SIG-M5 treated with dmso at 0.1 percent for 504 hours (cell line): ENCODE measurements around the gene OSM.

Experiments used
- DNase-seq: peaks from one replicate; lab custom pipeline; 2025; ENCODE audit not compliant: unreplicated experiment; lab: John Stamatoyannopoulos, UW

Gene OSM

DNA sequence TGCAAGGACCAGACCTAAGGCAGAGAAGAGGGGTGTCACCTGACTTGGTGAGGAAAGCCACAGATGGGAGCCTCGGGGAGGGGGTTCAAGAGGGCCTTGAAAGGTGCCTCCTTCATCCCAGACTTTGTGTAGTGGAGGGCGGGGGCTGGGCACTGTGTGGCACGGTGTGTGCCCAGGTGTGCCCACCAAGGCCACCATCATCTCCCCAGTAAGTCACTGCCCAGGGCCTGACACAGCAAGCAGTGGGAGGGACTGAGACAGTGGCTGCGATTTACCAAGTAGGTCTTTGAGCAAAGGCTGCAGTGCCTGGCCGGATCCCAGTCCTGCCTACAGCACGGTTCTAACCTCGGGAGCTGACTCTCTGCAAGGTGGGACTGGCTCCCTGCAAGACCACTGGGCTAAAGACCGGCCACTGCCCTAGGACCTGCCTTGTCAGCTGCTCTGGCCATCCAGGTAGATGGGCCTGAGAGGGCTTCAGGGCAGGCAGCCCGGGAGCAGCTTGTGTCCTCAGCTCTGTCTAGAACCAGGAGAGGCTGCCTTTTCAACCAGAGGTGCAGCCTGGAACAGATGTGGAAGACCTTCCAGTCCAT is 1.4 kb downstream of the OSM start:
- no peak for DNase-seq

DNA sequence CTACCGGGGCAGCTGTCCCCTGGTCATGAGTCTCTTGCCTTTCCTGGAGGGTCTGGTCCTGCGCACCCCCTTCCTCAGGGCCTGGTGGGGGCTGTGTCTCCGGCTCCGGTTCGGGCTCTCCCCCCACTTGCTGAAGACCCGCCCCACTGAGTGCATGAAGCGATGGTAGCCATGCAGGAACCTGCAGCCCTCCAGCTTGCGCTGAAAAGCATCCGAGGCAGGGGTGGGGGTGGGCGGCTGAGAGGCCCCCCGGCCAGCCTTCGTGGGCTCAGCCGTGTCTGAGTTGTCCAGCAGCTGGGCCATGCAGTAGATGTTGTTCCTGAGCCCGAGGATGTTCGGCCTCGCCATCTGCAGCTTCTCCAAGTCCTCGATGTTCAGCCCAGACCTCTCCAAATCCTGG is 2.8 kb downstream of the OSM start:
- DNase-seq, result no peak

DNA sequence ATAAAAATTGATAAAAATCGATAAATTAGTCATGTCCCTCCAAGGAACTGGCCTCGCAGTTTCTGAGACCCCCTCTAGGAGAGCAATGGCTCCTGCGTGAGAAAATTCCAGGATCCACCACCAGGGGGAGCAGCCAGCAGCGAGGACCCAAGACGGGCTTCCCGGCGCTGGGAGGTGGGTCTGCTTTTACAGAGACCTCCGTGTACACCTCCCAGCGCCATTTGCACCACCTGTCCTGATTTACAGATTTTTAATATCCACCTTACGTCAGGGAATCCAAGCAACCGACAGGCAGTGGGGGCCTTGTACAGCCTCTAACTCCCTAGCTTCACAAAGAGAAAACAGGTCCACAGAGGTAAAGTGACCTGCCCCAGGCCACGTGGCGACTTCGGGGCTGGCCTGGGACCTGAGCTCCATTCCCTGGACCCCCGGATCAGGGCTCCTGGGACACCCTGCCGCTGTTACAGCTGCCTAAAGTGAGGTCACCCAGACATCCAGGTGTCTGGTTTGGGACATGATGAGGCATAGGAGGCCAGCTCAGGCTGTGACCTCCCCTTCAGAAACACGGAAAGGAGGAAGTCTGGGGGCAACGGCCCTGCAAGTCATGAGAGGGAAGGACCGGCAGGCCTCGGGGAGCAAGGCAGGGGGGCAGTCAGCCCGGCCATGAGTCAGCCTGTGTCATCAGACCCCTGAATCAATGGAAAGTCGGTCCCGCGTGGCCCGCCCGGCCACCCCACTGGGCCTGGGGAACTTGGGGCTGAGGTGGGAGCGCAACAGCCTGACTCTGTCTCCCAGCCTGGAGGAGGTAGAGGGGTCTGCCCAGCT is 3.5 kb downstream of the OSM start:
- DNase-seq, result peak; percentile 78

DNA sequence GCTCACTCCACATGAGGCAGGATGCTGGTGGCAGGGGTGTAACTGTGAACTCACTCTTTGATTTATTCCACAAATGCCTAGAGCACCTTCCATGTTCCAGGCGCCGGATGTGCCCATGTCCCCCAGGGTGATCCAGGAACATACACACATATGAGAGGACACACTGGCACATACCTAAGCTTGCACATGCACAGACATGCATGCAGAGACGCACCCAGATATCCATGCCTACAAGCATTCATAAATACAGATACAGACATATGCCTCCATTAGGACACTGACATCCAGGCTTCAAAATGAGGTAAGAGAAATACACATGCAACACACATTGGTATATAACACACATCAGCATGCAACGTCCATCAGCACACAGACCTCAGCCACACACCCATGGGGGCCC is 4.5 kb downstream of the OSM start:
- no peak for DNase-seq

DNA sequence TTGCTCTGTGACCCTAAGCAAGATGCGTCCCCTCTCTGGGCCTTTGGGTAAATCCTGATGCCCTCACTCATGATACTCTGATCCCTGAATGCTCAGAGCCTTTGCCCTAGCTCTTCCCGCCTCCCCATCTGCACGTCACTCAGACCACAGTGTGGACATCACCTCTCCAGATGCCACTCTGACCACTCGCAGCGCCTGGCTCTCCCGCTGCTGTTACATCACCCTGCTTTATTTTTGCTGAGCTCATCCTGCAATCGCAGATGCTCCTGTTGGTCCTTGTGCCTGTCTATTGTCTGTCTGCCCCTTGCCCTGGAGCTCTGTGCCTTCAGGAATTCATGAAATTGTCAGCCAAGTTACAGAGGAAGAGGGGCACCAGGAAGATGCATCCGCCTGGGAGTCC is 5.5 kb downstream of the OSM start:
- DNase-seq, result peak; percentile 18

DNA sequence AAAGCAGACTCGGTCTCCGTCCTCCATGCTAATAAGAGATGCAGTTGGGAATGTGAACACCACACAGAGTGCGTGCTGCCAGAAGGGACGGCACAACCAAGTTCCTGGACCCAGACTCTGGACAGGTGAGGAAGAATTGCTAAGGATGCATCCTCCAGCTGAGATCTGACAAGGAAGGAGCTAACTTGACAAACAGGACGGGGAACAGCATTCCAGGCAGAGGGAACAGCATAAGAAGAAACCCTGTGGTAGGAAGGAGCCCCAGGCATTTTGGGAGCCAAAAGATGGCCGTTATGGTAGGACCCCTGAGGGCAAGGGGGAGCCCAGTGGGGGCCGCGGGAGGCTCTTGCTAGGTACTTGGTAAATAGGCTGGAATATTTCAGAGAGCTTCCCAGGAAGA is 6.0 kb downstream of the OSM start:
- DNase-seq, result no peak

DNA sequence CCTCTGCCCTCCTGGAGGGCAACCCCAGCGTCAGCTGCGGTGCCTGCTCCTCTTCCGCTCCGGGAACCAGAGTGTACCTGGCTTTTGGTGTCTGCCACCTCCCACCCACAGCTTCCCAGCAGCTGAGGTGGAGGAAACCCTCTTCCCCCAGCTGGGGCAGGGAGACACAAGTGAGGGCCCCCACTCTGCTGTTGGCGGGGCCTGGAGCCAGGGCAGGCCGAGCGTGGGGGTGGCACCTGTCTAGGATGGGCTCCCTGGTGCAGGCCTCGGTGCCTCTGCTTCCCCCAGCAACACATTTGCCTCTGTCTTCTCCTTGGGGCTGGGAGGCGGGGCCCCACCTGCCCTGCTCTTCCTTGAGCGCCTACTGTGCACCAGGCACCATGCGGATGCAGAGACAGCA is 6.4 kb downstream of the OSM start:
- DNase-seq, result no peak

DNA sequence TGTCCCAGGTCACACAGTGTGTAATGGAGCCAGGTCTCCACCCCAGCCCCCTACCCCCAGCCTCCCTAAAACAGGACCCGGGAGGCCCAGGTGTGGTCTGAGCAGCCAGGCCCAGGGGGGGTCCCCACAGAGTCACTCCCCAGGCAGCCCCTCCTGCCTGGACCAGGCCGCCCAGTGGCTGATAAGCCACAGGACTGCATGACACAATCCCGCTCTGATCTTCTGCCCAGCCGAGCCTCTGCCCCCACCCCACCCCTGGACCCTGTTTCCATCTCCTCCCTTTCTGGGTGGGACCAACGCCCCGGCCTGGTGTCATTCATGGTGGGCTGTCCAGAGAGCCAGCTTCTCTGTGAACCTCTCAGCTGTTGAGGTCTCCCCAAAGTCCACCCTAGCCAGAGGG is 12.3 kb downstream of the OSM start:
- no peak for DNase-seq

DNA sequence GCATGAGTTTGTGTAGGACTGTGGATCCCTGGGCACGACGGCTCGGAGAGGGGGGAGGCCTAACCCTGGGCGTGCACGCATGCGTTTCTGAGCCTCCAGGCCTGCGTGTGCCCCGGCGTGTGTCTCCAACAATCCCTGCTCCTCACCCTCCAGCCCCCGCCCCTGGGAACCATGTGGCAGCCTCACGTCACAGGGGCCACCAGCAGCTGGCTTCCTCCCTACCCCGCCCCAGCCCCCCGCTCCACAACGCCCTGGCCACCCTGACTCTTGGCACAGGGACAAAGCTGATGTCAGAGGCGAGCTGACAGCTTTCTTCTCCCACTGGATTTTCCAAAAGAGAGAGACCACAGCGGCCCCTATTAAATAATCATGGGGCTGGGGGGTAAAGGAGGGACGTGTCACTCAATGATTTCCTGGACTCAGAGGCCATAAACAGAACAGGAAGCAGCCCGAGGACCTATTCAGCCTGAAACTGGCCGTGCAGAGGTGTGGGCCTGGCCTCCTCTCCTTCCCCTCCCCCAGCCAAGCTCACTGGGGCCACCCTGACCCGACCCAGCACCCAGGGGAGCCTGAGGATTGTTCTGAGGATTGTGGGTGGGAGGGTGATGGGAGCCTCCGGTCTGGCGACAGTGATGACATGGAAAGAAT is 13.3 kb downstream of the OSM start:
- no peak for DNase-seq

DNA sequence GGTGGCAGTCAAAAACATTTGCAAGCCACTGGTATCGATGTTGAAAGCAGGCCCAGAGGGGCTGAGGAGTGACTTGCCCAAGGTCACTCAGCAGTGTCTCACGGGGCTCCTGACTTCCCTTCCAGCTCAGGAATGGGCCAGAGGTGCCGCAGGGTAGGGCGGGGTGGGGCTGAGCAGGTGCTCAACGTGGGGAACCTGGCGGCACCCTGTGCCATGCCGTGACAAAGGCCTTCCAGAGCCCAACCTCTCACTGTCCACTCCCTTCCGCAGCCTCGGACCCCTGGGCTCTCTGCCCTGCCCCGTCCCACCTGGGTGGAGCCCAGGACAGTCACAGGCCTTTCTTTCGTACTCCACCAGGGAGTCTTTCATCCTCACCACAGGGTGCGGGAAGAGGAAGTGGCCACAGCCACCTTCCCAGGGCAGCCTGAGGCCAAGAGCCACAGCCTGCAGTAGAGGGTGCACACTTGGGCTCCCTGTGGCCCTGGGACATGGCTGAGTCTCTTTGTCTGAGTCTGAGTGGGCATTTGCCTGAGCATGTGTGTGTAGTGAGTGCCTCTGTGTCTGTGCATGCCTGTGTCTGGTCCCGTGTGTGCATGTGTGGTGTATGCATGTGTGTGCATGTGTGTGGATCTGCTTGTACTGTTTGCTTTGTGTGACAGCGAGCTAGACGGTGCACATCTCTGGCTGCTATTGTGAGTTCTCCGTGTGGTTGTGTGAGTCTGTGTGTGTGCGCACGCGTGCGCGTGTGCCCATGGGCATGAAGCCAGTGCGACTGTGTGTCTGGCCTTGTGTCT is 14.0 kb downstream of the OSM start:
- DNase-seq, result no peak

DNA sequence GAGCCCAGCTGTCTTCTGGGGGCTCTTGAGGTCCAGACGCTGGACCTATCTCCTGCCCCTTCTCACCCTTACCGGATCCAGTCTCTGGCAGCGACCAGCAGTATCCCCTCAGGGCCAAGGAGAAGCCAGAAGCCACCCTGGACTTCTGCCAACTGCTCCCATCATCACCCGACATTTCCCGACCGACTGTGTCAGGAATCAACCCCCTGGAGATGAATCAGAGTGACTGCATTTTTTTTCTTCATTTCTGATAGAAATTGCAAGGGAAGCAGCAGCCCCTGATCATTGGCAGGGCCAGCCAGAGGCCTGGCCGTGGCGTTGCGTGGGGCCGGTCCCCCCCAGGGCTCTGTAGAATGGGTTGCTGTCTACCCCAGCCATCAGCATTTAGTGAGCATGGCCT is 14.9 kb downstream of the OSM start:
- no peak for DNase-seq

DNA sequence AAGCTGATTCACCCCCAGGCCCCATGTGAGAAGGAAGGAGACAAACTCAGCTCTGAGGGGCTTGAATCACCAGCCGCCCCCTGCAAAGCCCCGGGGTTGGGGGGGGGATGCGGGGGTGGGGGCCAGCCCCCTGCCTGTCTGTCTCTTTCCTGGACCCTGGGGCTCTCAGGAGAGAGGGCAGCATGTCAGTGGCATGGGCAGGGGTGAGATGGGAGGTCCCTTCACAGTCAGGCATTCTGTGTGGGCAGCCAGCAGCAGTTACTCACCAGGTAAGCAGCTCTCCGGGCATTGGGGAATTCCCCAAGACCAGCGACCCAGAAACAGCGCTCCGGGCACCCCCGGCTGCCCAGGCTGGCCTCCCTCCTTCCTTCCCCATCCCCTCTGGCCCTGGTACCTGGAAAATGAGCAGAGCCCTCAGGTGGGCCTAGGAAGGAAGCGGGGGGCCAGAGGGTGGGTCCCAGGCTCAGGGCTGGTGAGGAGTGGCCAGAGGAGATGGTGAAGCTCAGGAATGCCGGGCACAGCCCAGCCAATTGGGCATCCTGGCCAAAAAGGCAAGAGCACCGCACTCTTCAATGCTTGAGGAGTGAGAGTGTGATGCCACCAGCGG is 15.9 kb downstream of the OSM start:
- DNase-seq, result no peak

DNA sequence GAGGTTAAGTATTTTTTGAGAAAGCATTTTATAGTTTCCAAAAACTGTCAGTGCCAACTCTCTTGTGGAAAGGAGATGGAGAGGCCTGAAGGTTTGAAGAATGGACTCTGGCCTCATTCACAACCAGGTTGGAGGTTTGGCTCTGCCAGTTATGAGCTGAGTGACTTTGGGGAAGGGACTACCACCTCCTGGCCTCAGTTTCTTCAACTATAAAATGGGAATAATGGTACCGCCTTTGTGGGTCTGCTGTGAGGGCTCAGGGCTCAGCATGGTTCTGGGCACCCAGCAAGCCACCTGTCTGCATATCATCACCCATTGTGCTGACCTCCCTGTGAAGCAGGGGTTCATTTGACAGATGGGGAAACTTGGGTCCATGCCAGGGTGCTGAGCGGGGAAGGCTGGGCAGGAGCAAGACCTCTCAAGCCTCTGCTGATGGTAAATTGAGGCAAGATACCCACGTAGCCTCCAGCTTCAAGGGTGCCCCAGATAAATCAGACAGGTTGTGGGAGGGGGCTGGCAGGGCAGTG is 16.5 kb downstream of the OSM start:
- no peak for DNase-seq

DNA sequence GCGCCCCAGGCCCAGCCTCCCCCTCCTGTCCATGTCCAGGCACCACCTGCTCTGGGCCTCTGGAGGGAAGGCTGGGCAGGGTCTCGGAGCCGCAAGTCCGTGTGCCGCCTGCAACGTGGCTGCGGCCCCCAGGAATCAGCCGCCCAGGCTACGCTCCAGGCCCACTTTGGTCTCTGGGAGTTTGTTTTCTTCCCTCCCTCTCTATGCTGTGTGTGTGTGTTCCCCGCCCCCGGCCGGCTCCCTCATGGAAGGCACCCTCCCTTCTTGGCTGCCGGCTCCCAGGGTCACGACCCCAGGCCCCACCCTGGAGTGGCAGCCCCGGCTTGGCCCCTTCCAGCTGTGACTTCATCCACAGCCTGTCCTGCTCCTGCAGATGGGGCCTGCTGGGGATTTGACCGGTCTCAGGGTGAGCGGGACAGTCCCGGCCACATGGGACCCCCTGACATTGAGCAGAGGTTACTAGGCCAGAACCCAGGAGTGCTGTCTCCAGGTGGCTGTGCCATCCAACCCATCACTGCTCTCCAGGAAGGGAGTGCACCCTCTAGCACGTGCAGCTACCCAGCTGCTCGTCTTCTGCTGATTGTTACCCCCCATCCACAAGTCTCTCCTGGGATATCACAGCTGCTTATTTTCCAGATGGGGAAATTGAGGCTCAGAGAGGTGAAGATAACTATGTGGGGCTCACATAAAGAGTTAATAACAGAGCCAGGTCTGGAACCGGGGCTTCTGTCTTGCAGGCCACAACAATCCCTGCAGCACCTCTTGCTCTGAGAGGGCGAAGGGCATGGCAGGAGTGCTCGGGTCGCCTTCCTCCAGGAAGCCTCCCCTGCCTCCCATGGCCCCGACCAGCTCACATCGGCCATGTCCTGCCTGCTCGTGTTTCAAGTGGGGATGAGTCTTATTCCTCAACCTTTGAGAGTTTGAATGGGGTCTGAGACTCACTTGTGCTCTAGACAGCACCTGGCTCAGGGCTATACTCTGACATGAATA is 17.3 kb downstream of the OSM start:
- DNase-seq, result no peak

DNA sequence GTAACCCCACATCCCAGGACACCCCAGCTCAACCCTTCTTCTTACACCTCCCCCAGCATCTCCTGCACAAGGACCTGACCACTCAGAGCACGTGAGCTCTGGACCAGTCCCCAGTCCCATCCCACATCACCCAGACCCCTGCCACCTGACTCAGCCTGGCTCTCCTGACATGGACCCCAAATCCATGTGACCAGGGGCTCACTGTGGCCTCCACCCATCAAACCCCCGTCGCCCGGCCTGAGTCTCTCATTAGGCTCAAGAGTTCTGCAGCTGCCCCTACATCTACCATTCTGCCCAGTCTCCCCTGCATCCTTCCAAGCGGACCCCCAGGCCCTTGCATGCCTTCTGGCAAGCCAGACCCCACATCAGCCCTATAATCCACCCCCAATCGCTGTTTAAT is 18.2 kb downstream of the OSM start:
- no peak for DNase-seq

DNA sequence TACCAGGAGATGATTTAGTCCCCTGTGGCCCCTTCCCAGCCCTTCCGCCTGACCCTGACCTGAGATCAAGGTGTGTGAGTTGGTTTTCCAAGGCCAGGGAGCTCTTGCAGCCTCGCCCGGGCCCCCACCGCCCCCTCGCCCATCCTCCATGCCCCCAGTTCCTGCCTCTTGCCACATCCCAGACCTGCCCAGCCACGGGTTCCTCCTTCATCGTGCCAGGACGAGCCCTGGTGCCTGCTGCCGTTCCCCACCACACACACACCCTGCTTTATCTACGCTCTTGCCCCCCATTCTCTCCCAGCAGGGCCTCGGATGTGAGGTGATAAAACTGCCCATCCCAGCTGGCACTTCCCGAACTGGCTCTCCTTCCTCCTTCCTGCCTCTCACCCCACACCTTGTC is 18.7 kb downstream of the OSM start:
- no peak for DNase-seq

DNA sequence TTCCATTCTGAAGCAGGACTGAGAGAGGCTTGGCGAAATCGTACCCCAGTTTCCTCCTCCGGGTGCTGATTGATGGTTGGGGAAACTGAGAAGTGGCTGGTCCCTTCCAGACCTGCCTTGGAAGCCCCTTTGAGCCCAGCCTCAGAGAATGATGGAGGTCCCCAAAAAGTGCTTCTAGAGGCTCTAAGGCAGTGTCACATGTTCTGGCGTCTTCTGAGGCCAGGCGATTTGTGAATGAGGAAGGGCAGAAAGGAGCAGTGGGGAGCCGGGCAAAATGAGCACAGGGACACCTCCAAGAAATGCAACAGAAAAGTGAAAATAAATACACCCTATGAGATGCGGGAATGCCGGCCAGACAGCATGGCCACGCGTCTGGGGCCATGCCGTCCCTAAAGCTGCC is 19.1 kb downstream of the OSM start:
- no peak for DNase-seq

DNA sequence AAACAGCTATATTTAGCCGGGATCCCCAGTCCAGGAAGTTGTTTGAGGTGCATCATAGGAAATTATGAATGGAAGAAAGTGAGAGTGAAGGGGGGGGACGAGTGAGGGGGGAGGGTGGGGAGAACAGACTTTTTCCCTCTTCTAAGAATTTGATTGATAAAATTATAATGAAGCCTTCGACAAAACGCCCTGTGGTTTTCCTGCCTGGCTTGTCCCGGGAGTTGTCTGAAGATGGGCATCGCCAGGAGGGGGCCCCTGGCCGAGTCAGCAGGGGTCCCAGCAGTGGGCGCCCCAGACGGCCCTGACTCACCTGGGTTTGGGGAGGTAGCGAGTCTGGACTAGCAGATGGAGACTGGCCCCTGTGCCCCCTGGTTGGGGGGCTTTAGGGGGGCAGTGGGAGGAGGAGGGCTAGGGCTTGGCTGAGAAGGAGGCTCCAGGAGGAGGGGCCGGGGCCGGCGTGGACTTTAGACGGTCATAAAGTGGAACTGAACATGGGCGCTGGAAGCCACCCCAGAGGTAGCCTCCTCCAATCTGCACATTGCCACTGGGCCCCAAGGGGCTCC is 19.8 kb downstream of the OSM start:
- DNase-seq, result no peak

DNA sequence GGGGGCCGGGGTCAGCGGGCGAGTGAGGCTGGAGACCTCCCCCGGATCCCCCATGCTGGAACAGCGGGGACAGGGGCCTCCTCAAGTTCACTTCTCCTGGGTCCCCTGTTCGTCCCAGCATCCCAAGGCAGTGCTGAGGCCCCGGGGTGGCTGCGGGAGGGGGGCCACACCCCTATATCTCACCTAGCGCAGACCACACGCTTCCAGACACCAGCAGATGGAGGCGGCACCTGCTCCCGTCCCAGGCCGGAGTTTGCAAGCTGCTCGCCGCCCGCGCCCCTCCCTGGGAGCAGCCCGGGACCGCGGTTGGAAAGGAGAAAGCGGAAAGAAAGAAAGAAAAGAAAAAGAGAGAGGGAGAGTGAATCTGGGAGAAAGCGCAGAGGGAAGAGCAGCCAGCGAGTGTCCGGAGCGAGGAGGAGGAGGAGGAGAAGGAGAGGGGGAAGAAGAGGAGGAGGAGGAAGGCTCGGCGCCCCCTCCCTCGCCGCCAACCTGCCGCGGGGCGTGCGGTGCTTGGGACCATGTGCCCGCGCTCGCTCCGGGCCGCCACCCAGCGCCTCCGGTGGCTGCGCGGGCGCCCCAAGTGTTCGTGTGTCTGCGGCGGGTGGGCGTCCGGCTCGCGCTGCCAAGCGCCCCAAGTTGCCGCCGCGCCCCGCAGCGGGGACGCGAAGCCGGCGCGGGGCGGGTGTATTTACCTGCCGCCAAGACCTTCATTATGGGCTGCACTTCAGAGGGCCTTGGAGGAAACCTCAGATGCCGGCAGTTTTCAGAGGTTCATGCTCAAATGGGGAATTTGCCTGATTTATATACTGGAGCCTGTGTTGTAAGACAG is 20.5 kb downstream of the OSM start, which contains the start of gene LIF:
Gene LIF (minus strand): TSS at position 775 of the 829 bp plus-strand sequence. CDS start 64 bp downstream, at position 711.
- peak; percentile 23 for DNase-seq
